Measurements from ENCODE around the gene CNN3.

CNN3 gene

GRCh38 chr1:94852788-94853187 is 74.1 kb downstream of the CNN3 start:
- DNase-seq, result no peak

GRCh38 chr1:94851571-94851970 is 75.3 kb downstream of the CNN3 start:
- DNase-seq, result no peak
